KOPT-K1 (cell line): ENCODE data around the gene MEGF11.
"Not testable (repeated sequence)": the region's sequence is repeated elsewhere in the genome, so short reads cannot be mapped to it uniquely, and the experiment has no call there.

Experiments
- H3K27ac ChIP-seq: fragments of 200-600 bp; sonication (generic); 2 replicates; pipeline ENCODE4 v1.5.1; 2016; ENCODE audit warnings: antibody characterized with exemption, mild to moderate bottlenecking, low read depth, low read length; ENCODE audit not compliant: poor library complexity, severe bottlenecking
- H3K36me3 ChIP-seq: fragments of 200-600 bp; sonication (generic); 2 replicates; pipeline ENCODE4 v1.5.1; 2017; ENCODE audit warnings: antibody characterized with exemption, mild to moderate bottlenecking, low read length, moderate library complexity; ENCODE audit not compliant: insufficient read depth
- H3K9me3 ChIP-seq: fragments of 200-600 bp; sonication (generic); 2 replicates; pipeline ENCODE4 v1.5.1; 2017; ENCODE audit warnings: antibody characterized with exemption, low read length, mild to moderate bottlenecking; ENCODE audit not compliant: insufficient read depth, poor library complexity, severe bottlenecking

MEGF11 gene

DNA sequence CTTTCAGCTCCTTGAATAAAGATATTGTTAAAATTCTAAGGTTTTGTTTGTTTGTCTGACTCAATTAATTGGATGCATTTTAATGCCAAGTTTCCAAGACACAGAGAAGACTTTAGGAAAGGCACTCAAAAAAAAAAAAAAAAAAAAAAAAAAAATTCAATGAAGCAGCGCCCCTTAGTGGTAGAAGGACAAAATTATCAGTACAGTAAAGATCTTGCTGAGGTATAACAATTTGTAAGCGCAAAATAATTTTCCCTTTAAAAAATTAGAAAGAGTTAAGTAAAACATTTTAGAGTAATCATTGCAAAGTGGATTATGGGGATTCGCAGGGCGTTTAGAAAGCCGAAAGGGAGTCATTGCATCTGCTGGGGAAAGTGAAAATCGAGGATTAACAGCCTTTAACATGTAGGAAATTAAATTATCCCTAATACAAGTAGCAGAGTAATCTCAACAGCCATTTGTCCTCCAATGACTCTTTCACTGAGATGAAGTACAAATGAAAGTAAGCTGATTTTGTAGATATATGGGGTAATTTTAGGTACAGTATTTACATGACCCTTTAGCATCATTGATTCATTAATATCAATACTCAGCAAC, 34.0 kb upstream of the MEGF11 start:
- Histone ChIP-seq H3K9me3 (no peaks in the 10 kb centered on the region), H3K36me3 (no peaks in the 10 kb centered on the region), H3K27ac (no peak overlapping the region)

- H3K27ac ChIP-seq, result no peak overlapping the region
- H3K36me3 ChIP-seq, result no peaks in the 10 kb centered on the region
- no peaks in the 10 kb centered on the region for H3K9me3 ChIP-seq
Observed at GRCh38 chr15:66285533-66286280, 32.2 kb upstream of the MEGF11 start.

- Histone ChIP-seq H3K9me3 (no peaks in the 10 kb centered on the region), H3K36me3 (no peaks in the 10 kb centered on the region), H3K27ac (no peak overlapping the region)
Observed at GRCh38 chr15:66284271-66284670, 30.7 kb upstream of the MEGF11 start.

DNA sequence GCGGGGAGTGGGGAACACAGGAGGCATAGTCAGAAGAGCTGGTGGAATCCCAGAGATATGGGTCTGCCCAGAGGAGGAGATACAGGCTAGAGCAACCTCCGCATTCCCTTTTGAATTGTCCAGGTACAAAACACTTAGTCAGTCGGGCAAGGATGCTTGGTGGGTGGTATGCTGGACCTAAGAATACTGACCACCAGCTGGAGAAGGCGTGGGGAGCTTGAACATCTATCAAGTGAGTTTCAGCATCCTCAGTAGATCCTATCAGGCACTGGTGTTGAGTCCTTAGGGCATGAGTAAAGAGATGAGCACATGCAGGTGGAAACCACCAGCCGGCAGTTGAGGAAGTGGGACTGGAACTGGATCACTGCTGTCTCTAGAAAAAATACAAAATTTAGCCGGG, 25.1 kb upstream of the MEGF11 start:
- no peak overlapping the region for H3K27ac ChIP-seq
- no peaks in the 10 kb centered on the region for H3K9me3 ChIP-seq
- H3K36me3 ChIP-seq, result no peaks in the 10 kb centered on the region

DNA sequence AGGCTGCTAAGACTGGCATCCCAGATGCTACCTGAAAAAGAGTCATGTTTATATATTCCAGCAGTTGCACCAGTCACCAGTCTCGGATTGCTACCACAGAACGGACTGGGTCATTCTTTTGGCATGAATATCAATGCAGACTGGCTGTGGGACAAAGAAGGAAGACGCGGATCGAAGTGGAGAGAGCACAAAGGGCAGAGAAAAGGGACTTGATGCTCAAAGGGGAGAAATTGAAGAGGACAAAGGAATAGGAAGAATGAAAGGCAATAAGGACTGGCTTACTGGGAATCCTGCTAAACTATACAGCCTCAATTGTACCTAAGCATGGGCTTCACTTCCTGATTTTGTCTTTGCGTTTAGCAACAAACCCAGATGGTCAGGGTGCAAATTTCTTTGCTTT, 24.5 kb upstream of the MEGF11 start:
- no peak overlapping the region for H3K27ac ChIP-seq
- H3K9me3 ChIP-seq, result no peaks in the 10 kb centered on the region
- no peaks in the 10 kb centered on the region for H3K36me3 ChIP-seq

- H3K9me3 ChIP-seq, result no peaks in the 10 kb centered on the region
Observed at GRCh38 chr15:66276546-66276945, 23.0 kb upstream of the MEGF11 start.

GRCh38 chr15:66275352-66275751, 21.8 kb upstream of the MEGF11 start:
- Histone ChIP-seq H3K36me3 (no peaks in the 10 kb centered on the region), H3K27ac (no peak overlapping the region), H3K9me3 (no peaks in the 10 kb centered on the region)

More at GRCh38 chr15:66276546-66276945, 23.0 kb upstream of the MEGF11 start:
- H3K36me3 ChIP-seq, result no peaks in the 10 kb centered on the region
- H3K27ac ChIP-seq, result no peak overlapping the region

DNA sequence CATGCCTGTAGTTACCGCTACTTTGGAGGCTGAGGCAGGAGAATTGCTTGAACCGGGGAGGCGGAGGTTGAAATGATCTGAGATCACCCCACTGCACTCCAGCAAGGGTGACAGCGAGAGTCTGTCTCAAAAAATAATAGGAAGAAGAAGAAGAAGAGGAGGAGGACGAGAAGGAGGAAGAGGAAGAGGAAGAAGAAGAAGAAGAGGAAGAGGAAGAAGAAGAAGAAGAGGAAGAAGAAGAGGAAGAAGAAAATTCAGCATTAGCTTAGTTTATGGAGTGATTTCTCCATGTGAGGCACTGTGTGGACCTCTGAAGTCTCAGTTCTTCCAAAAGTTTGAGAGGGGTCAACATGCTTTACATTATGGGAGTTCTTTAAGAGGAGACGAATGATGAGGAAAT, 17.4 kb upstream of the MEGF11 start:
- Histone ChIP-seq H3K36me3 (no peaks in the 10 kb centered on the region), H3K27ac (no peak overlapping the region), H3K9me3 (no peaks in the 10 kb centered on the region)

DNA sequence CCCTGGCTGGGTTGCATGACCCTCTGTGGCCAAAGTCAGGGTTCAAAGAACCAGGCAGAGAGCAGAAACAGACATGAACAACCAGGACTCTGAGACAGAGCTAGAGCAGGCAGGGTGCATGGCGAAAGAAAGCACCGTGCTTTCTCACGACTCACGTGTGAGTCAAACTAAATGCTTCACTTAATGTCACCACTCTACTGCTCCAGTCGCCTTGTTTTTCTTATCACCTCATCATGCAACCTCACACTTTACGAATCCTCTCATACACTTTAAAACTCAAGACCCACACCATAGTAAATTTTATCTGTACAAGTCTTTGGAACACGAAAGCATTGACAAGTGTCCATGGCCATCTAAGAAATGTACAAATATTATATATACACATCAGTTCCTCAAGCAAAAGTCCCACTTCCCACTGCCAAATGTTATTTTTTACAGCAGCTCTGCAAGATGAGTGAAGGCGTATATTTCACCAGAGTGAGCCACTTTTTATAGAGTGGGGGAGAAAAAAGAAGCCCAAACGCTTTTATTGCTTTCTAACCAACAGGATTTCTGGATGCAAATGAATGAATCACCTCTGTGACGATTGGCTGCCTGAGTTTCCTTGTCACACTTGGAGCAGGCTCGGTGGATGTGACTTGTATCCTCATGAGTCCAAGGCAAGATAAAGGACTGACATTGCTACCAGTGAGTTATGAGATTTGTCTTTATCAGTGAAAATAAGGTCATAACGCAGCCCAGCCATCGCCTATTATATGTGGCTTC, 16.0 kb upstream of the MEGF11 start:
- H3K27ac ChIP-seq, result no peak overlapping the region

DNA sequence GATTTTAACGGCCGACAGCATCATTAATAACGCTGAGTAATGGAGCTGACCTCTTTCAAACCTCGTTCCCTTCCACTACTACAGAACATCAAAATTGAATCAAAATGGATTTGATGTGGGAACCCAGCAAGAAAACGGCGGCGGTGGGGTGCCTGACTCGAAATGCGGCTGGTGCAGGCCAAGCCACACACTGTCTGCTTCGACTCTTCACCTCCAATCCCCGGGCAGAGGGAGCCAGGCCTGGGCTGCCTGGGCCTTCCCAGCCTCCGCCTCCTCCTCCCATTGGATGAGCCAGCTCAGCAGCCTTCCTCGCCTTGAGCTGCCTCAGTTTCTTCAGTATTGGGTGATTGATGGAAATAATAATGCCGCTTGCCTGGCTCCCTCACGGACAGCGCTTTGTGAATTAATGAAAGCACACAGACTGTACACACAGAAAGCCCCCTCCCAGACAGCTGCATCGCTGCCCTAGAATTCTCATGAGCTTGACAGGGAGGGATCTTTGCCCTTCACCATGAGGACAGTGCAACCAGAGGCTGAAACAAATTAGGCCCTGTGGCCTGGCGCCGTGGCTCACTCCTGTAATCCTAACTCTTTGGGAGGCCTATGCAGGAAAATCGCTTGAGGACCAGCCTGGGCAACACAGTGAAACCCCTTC, 11.4 kb upstream of the MEGF11 start:
- no peaks in the 10 kb centered on the region for H3K36me3 ChIP-seq
- H3K9me3 ChIP-seq, result peaks cover 13% of the 10 kb centered on the region

More for the DNA sequence above, 16.0 kb upstream of the MEGF11 start:
- H3K36me3 ChIP-seq, result no peaks in the 10 kb centered on the region
- H3K9me3 ChIP-seq, result no peaks in the 10 kb centered on the region

GRCh38 chr15:66262837-66263236, 9.3 kb upstream of the MEGF11 start:
- not testable (repeated sequence) for H3K27ac ChIP-seq
- H3K9me3 ChIP-seq, result peaks cover 13% of the 10 kb centered on the region

More for the DNA sequence above, 11.4 kb upstream of the MEGF11 start:
- no peak overlapping the region for H3K27ac ChIP-seq

DNA sequence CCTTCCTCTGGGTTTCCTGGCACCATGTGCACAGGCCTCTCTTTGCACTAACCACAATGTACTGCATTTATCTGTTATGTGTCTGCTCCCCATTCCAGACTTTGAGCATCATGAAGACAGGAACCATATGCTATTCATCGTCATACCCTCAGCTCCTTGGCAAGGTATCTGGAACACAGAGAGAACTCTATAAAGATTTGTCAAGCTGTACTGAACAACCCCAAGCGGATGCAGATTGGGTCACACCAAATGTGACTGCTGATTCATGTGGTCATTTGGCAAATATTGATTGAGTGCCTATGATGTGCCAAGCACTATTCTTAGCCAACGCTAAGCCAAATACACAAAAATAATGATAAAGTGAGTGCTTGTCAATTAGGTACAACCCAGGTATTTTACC, 7.5 kb upstream of the MEGF11 start:
- H3K36me3 ChIP-seq, result no peaks in the 10 kb centered on the region
- no peak overlapping the region for H3K27ac ChIP-seq
- peaks cover 13% of the 10 kb centered on the region for H3K9me3 ChIP-seq

More at GRCh38 chr15:66262837-66263236, 9.3 kb upstream of the MEGF11 start:
- H3K36me3 ChIP-seq, result not testable (repeated sequence)

DNA sequence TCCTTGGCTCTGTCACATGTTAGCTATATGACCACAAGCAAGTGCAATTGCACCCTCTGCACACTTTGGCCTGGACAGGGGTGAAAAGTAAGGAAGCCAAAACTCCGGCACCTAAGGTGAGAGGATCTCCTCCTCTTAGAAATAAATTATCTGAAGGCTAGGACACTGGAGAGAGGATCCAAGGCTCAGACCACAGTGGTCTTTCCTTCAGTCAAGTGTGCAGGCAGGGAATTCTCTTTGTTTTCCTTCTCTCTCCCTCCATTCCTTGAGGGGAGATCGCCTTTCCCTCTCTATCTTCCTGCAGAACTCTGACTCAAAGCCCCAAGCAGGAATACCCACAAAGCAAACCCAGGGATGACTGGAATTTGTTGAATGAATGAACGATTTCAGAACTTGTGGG, 3.1 kb upstream of the MEGF11 start:
- Histone ChIP-seq H3K9me3 (no peaks in the 10 kb centered on the region), H3K36me3 (no peaks in the 10 kb centered on the region), H3K27ac (no peak overlapping the region)

GRCh38 chr15:66254951-66255676, 1.6 kb upstream of the MEGF11 start:
- Histone ChIP-seq H3K36me3 (no peaks in the 10 kb centered on the region), H3K27ac (no peak overlapping the region), H3K9me3 (no peaks in the 10 kb centered on the region)
